ENCODE measurements around the gene BRD4. TPM values are rescaled to one million over a fixed set of nuclear protein-coding genes. Genes with fewer than 3 reads are reported as not detected.

Gene BRD4
- total RNA-seq, 2 experiments from 2014 or later, result 103 to 110 TPM

DNA sequence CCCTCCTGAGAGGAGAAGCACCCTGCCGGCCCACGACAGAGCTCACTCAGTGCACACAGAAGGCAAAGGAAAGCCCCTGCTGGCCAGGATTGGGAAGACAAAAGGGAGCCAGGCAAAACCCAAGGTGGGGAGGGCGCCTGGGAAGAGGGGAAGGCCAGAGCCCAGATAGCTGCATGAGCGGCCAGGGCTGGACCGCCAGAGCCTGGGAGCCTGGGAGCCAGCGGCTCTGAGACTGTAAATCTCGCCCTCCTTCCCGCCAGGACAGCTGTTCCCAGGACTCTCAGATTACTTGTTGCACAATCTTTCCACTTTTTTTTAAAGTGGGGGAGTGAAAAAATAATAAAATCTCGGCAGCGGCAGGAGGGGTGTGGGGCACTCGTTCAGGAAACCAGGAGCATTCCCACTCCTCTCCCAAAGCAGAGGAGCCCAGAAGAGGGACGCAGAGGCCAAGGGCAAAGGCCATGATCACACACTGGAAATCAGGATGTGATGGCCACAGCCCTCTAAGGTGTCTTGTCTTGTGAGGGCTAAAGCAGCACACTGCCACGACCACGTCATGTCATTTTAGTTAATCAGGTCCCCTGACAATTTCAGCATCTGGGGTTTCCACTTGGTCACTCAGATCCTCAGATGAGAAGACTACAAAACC, 80.5 kb downstream of the BRD4 start:
- Mint-ChIP-seq H3K27ac (no peak overlapping the region), H3K36me3 (ENCODE audit: low read depth) (peaks cover 53% of the 10 kb centered on the region), H3K4me3 (no peak overlapping the region), H3K9me3 (no peaks in the 10 kb centered on the region), H3K27me3 (no peaks in the 10 kb centered on the region), H3K4me1 (no peaks in the 10 kb centered on the region)
- DNase-seq, result no peak
- POLR2A ChIA-PET, result no interaction called here
- CTCF ChIA-PET, result no interaction called here

DNA sequence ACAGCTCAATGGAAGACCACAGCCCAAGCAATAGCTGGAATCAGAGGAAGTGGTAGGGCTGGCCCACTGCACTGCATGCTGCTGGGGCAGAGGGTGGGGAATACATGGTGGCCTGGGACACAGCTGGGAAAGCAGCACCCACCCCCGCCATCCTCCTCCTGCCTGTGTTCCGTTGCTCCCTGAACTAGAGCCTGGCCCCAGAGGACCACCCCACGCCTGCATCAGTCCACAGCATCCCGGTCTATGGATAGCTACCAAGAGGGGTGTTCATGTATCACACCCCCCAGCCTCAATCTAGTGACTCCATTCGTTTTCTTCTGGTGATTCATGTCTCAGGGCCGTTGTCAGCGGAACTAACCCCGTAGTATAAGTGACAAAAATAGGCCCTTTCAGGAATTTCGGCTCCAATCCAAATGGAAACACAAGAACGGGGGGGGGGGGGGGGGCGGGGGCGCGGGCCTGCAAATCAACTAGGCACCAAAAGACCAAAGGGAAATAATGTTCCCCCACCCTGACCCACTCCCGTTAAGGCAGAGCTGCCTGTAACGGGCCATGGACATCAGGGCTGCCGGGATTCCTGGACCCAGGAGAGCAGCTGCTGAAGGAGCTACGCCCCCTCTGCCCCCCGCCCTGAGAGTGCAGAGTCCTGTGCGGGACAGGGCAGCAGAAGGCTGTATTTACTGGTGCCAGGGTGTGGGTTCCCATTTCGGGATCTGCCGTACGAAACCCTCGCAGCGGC, 81.2 kb downstream of the BRD4 start:
- Mint-ChIP-seq H3K4me1 (no peaks in the 10 kb centered on the region), H3K9me3 (no peaks in the 10 kb centered on the region), H3K27me3 (no peaks in the 10 kb centered on the region), H3K4me3 (no peak overlapping the region), H3K36me3 (ENCODE audit: low read depth) (peaks cover 51% of the 10 kb centered on the region), H3K27ac (no peak overlapping the region)
- POLR2A ChIA-PET, result no interaction called here
- CTCF ChIA-PET, result interaction anchor here (1.1 to 1.3 kb wide), 2 partner anchors 12 to 150 kb away, joined by 3 read pairs; no protein-coding TSS in a partner anchor
- DNase-seq, result no peak

DNA sequence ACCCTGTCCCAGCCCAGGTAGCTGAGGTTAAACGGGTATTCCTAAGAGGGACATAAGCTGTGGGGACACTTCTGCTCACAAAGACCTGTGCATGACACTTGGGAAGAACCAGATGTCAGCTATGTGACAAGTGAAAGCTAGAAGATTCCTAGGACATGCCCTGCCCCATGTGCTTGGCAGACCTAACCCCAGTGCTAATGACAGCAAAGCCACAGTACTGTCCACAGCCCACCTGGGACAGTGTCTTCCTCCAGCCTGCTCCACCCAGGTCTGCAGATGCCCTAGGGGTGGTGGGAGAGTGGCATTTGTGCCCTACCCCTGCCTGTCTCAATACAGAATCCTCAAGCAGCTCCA, 81.7 kb downstream of the BRD4 start:
- H3K4me3 Mint-ChIP-seq, result no peak overlapping the region
- CTCF ChIA-PET, result interaction anchor here (1.1 to 1.3 kb wide), 2 partner anchors 13 to 149 kb away, joined by 3 read pairs; no protein-coding TSS in a partner anchor
- no peaks in the 10 kb centered on the region for H3K27me3 Mint-ChIP-seq
- POLR2A ChIA-PET, result no interaction called here
- H3K9me3 Mint-ChIP-seq, result no peaks in the 10 kb centered on the region
- no peaks in the 10 kb centered on the region for H3K4me1 Mint-ChIP-seq
- peaks cover 52% of the 10 kb centered on the region for H3K36me3 Mint-ChIP-seq (ENCODE audit: low read depth)
- DNase-seq, result no peak
- no peak overlapping the region for H3K27ac Mint-ChIP-seq

DNA sequence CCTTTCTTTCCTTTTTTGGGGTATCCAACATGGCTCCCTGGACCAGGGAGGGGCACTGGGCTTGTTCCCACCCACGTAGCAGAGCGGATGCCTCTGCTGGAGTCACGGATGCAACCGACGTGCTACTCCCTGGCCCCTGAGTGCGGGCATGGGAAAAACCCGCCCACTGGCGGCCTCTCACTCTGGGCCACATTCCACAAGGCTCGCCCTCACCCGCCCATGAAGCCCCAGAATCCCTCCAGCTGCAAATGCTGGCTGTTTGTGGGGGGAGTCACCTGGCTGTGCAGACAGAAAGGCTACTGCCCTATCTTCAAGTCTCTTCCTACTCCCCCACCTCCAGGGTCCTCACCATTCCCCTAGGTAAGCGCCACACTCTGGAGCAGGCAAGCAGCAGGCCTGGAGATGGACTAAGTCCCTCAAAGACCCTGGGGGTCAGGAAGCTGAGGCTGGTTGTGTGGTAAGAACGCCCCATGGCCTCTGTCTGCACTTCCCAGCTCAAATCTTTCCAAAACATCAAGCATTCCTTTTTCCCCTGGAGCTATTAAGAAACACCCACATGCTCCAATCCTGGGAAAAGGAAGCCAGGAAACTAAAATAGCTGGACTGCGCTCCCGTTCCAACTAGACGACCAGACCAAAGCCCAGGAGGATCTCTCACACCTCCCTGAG, 82.2 kb downstream of the BRD4 start:
- no peak overlapping the region for H3K4me3 Mint-ChIP-seq
- POLR2A ChIA-PET, result no interaction called here
- peaks cover 47% of the 10 kb centered on the region for H3K36me3 Mint-ChIP-seq (ENCODE audit: low read depth)
- no peaks in the 10 kb centered on the region for H3K27me3 Mint-ChIP-seq
- no peak overlapping the region for H3K27ac Mint-ChIP-seq
- no peak for DNase-seq
- no peaks in the 10 kb centered on the region for H3K4me1 Mint-ChIP-seq
- CTCF ChIA-PET, result interaction anchor here (0.6 to 1.3 kb wide), 3 partner anchors 8 to 149 kb away, joined by 3 to 4 read pairs (median 3); no protein-coding TSS in a partner anchor
- H3K9me3 Mint-ChIP-seq, result no peaks in the 10 kb centered on the region

DNA sequence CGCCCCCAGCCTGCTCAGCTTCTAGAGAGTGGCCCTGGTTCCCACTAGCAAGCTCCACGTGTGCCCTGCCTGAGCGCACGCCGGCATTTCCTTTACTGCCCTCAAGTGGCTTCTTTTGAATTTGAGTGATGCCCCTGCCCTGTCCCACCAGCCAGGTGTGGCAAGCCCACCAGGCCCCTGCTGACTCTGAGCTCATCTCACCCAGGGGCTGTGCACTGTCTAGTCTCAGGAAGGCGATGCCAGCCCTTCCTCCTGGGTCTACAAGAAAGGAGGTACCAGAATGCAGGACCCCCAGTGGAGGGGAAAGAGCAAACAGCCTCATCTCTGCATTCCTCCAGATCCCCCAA, 82.8 kb downstream of the BRD4 start:
- no peaks in the 10 kb centered on the region for H3K27me3 Mint-ChIP-seq
- H3K36me3 Mint-ChIP-seq (ENCODE audit: low read depth), result peaks cover 48% of the 10 kb centered on the region
- POLR2A ChIA-PET, result no interaction called here
- no peak overlapping the region for H3K4me3 Mint-ChIP-seq
- no peaks in the 10 kb centered on the region for H3K4me1 Mint-ChIP-seq
- no peaks in the 10 kb centered on the region for H3K9me3 Mint-ChIP-seq
- CTCF ChIA-PET, result no interaction called here
- H3K27ac Mint-ChIP-seq, result no peak overlapping the region
- no peak for DNase-seq

DNA sequence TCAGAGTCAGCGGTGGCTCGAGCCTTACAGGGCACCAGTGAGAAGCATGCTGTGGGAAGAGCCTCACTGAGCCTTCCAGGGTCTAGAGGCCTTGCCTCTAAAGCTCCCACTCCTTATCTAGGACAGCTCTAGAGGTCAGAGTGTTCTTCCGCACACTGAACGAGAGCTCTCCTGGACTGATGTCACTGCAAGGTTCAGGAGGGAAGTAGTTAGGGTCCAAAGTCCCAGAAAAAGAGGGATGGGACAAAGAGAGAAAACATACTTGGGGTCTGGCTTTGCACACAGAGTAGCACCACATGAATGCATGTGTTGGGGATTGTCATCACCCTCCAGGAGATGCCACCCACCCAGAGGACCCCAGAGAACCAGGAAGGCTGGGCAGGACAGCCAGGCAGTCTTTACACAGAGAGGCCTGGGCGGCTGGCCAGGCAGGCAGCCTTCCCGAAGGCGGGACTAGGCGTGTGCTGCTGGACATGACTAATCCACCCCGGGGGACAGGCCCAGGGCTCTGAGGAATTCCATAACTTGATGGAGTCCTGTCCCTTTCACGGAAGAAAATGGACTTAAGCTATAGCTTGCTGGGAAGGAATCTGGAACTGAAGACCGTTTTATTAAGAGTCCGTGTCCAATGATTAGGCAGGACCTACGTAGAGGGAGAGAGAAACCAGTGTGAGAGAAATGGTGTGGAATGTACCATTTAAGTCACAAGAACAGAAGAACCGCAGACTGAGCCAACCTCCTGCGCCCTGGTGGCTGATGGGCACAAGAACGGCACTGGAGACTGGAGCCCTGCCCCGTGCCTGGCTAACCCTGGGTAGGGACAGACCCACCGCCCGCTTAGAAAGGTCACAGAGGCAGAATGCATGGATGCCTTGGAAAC, 83.5 kb downstream of the BRD4 start:
- peaks cover 46% of the 10 kb centered on the region for H3K36me3 Mint-ChIP-seq (ENCODE audit: low read depth)
- H3K4me3 Mint-ChIP-seq, result no peak overlapping the region
- ChIA-PET POLR2A (no interaction called here), CTCF (no interaction called here)
- H3K27me3 Mint-ChIP-seq, result no peaks in the 10 kb centered on the region
- no peak for DNase-seq
- H3K9me3 Mint-ChIP-seq, result no peaks in the 10 kb centered on the region
- H3K4me1 Mint-ChIP-seq, result no peaks in the 10 kb centered on the region
- H3K27ac Mint-ChIP-seq, result no peak overlapping the region

DNA sequence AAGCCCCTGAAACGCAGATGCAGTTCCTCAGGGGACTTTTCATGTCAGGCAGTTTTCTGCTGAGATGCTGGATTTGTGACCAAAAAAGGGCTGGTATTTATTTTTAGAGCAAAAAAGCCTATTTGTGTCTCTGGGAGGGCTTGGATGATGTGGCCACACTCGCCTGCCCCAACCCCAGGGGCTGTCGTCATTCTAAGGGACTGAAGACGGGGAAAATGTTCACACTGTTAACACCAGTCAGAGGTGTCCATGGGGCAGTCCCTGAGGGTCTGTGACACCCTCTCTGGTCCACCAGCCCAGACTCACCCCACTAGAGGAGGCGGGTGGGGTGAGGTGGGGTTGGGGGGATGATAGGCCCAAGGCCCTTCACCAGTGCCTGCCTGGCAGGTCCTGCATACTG, 84.2 kb downstream of the BRD4 start:
- ChIA-PET CTCF (interaction anchor here (0.5 kb wide), 1 partner anchor 41 kb away, joined by 3 read pairs; no protein-coding TSS in a partner anchor), POLR2A (no interaction called here)
- no peak for DNase-seq
- Mint-ChIP-seq H3K27me3 (no peaks in the 10 kb centered on the region), H3K4me1 (no peaks in the 10 kb centered on the region), H3K27ac (no peak overlapping the region), H3K36me3 (ENCODE audit: low read depth) (peaks cover 44% of the 10 kb centered on the region), H3K4me3 (no peak overlapping the region), H3K9me3 (no peaks in the 10 kb centered on the region)

DNA sequence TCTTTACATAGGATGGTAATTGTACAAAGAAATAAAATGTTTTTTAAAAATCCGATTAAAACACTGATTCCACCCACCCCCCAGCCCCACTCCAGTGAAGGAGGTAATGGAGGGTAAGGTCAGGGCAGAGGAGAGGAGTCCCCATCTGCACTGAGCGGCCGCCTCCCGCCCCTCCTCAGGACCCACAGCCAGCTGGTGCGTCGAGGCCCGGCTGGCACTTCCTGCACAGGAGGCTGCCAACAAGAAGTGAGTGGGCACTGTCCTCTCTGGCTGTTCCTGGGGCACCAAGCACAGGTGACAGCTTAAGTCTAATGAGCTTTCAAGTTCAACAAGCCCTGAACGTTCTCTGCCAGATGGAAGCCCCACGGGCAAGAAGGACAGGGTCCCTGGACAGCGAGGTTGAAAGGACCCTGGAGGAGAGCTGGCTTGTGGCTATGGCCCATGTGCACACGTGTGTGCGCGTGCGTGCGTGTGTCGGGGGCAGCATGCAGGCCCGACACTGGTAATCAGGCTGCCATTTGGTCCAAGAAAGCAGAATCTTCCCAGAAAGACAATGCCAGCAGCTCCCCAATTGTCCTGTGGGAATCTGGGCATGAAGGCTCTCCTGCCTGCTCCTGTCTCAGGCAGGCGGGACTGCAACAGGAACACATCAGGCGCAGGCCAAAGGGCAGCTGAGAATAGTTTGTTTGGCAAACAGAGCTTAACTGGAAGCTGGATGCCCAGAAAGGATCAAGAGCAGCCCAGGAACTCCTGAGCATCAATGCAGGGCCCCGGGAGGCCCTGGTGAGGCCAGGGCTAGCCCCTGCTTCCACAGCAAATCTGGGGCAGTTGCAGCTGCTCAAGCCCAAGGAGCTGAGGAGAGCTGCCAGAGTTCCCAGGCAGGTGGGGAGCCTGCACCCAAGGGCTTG, 85.0 kb downstream of the BRD4 start:
- no peak overlapping the region for H3K27ac Mint-ChIP-seq
- H3K9me3 Mint-ChIP-seq, result no peaks in the 10 kb centered on the region
- CTCF ChIA-PET, result interaction anchor here (0.5 to 0.8 kb wide), 2 partner anchors 40 to 157 kb away, joined by 3 read pairs; no protein-coding TSS in a partner anchor
- H3K36me3 Mint-ChIP-seq (ENCODE audit: low read depth), result peaks cover 44% of the 10 kb centered on the region
- no peaks in the 10 kb centered on the region for H3K4me1 Mint-ChIP-seq
- POLR2A ChIA-PET, result no interaction called here
- H3K27me3 Mint-ChIP-seq, result no peaks in the 10 kb centered on the region
- H3K4me3 Mint-ChIP-seq, result no peak overlapping the region
- no peak for DNase-seq

DNA sequence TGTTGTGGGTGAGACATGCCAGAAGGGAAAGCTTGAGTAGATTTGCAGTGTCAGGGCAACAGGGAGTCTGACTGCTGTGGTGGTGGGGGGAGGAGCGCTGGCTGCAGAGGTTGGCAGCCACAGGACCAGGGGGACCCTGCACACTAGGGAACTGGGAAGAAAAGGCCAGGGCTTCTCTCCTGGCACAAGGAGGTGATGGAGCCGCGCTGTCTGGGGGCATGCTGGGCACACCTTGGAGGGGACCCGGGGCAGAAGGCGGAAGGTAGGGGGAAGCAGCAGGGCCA, 86.2 kb downstream of the BRD4 start:
- peaks cover 46% of the 10 kb centered on the region for H3K36me3 Mint-ChIP-seq (ENCODE audit: low read depth)
- POLR2A ChIA-PET, result no interaction called here
- no peak overlapping the region for H3K27ac Mint-ChIP-seq
- CTCF ChIA-PET, result no interaction called here
- H3K27me3 Mint-ChIP-seq, result no peaks in the 10 kb centered on the region
- no peak for DNase-seq
- H3K9me3 Mint-ChIP-seq, result no peaks in the 10 kb centered on the region
- H3K4me3 Mint-ChIP-seq, result no peak overlapping the region
- no peaks in the 10 kb centered on the region for H3K4me1 Mint-ChIP-seq

DNA sequence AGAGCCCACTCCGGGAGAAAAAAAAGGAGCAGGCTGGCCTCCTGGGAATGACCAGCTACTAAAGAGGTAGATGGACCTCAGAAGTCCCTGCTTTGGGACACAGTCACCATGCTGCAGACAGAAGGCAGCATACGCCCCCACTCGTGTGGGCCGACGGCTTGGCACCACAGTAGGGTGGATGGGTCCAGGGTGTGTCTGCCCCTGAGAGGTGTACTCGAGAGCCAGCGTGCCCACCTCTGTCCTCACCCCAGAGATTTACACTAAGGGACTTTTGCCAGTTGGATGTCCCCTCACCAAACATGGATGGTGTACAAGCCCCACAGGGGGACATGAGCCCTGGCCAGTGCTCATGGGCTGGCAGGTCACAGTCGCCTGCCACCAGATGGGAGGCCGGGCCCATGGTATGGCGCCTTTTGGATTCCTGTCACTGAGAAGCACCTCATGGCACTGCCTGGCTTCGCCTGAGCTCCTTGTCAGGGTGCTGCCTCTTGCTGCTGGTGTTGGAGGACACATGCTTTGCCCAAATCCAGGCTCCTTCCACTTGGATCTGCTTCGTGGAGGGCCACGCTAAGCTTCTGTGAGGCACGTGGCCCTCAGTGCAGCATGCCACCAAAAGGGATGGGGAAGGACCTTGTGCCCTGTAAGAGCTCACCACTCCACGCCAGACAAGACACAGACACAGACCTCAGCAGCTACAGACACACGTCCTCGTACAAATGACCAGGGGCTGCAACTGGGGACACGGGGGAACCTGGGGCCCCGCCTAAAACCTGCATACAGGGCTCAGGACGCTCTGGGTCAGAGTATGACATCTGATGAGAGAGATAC, 86.8 kb downstream of the BRD4 start:
- Mint-ChIP-seq H3K4me1 (no peaks in the 10 kb centered on the region), H3K36me3 (ENCODE audit: low read depth) (peaks cover 51% of the 10 kb centered on the region), H3K9me3 (no peaks in the 10 kb centered on the region), H3K27me3 (no peaks in the 10 kb centered on the region), H3K4me3 (no peak overlapping the region), H3K27ac (no peak overlapping the region)
- DNase-seq, result no peak
- CTCF ChIA-PET, result no interaction called here
- POLR2A ChIA-PET, result no interaction called here

DNA sequence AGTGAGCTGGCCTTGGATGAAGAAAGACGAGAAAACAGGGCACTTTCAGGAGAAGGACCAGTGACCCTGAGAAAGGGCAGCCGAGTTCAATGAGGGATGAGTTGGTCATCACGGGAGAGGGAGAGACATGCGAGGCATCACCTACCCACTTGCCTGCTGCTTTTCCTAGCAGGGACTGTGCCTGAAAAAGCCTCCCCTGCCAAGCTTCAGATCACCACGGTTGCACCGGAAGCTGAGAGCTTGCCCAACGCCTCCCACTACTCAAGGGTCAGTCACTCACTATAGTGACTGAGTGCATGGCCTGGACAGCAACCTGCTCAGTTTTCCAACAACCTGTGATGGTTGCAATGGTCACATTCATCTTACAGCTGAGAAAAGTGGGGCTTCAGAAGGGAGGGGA, 87.5 kb downstream of the BRD4 start:
- POLR2A ChIA-PET, result no interaction called here
- Mint-ChIP-seq H3K4me3 (no peak overlapping the region), H3K36me3 (ENCODE audit: low read depth) (peaks cover 52% of the 10 kb centered on the region), H3K27me3 (no peaks in the 10 kb centered on the region), H3K4me1 (no peaks in the 10 kb centered on the region), H3K9me3 (no peaks in the 10 kb centered on the region), H3K27ac (no peak overlapping the region)
- no peak for DNase-seq
- CTCF ChIA-PET, result no interaction called here
